Esophagus muscularis mucosa (tissue), 4 donors: ENCODE data around the gene TMOD3. TPM values are rescaled to one million over a fixed set of nuclear protein-coding genes. Genes with fewer than 3 reads are reported as not detected.

Experiments used
- DNase-seq: peaks from one replicate; pipeline ENCODE4 v3.0.0-alpha.2; 2017; ENCODE audit errors: extremely low spot score
- H3K27ac ChIP-seq, 4 donors: fragments of 200-600 bp; sonication (generic); replicated peaks in 1 of 4; 1 replicate in 3 of 4; 2 replicates in 1 of 4; pipeline ENCODE4 v1.5.1; 2016 to 2019; ENCODE audit warnings: mild to moderate bottlenecking in 1 of 4
- H3K27me3 ChIP-seq, 4 donors: fragments of 200-600 bp; sonication (generic); one replicate each; pipeline versions ENCODE4 v1.5.1 to v1.6.0; 2016 to 2019
- H3K36me3 ChIP-seq, 4 donors: fragments of 200-600 bp; sonication (generic); one replicate each; pipeline ENCODE4 v1.5.1; 2016 to 2019
- H3K4me1 ChIP-seq, 4 donors: fragments of 200-600 bp; sonication (generic); one replicate each; pipeline ENCODE4 v1.5.1; 2016 to 2019
- H3K4me3 ChIP-seq, 4 donors: fragments of 200-600 bp; sonication (generic); 1 replicate in 2 of 4; 2 replicates in 2 of 4; pipeline ENCODE4 v1.5.1; 2016 to 2019; ENCODE audit warnings: mild to moderate bottlenecking in 4 of 4, moderate library complexity in 1 of 4
- H3K9me3 ChIP-seq, 4 donors: fragments of 200-600 bp; sonication (generic); 1 replicate in 3 of 4; 2 replicates in 1 of 4; pipeline ENCODE4 v1.5.1; 2016 to 2019
- CTCF ChIP-seq, 3 experiments: fragments of 200-600 bp in 2 of 3; fragments of 450-650 bp in 1 of 3; sonication (generic) in 2 of 3; IDR thresholded peaks; one replicate each; pipeline ENCODE4 v1.5.1; 2017 to 2019; ENCODE audit warnings: antibody characterized with exemption in 3 of 3, mild to moderate bottlenecking in 2 of 3, moderate library complexity in 1 of 3
- EP300 ChIP-seq: sonication (generic); formaldehyde crosslinking; IDR thresholded peaks from one replicate; pipeline ENCODE4 v1.6.1; 2017; ENCODE audit warnings: antibody characterized with exemption
- POLR2A ChIP-seq: fragments of 450-650 bp; IDR thresholded peaks from one replicate; pipeline ENCODE4 v1.6.1; 2017; ENCODE audit warnings: antibody characterized with exemption, moderate library complexity, mild to moderate bottlenecking, low read depth
- POLR2AphosphoS5 ChIP-seq, 2 donors: sonication (generic); formaldehyde crosslinking; IDR thresholded peaks; one replicate each; pipeline ENCODE4 v1.6.1; 2017; ENCODE audit warnings: antibody characterized with exemption in 2 of 2
- WGBS: methylation state at CpG from one replicate; pipeline ENCODE4 v1.1.5; 2018; 5-methylcytosine and 5-hydroxymethylcytosine counted together
- intact Hi-C: fragments of 100-400 bp; cut with DNase I; formaldehyde crosslinking; loops from one replicate; pipeline ENCODE4 v1.15.1; 2023
- total RNA-seq, 4 donors: library from RNA; depleted of rRNA; stranded (reverse); fragments of >200 nt; gene quantifications; one replicate each; pipeline versions ENCODE4 v1.1.0 to v1.2.1, GENCODE V29; 2016

Gene TMOD3
- 10 to 100 TPM; 16.2 to 27.9 (median 24.7) TPM for total RNA-seq

DNA sequence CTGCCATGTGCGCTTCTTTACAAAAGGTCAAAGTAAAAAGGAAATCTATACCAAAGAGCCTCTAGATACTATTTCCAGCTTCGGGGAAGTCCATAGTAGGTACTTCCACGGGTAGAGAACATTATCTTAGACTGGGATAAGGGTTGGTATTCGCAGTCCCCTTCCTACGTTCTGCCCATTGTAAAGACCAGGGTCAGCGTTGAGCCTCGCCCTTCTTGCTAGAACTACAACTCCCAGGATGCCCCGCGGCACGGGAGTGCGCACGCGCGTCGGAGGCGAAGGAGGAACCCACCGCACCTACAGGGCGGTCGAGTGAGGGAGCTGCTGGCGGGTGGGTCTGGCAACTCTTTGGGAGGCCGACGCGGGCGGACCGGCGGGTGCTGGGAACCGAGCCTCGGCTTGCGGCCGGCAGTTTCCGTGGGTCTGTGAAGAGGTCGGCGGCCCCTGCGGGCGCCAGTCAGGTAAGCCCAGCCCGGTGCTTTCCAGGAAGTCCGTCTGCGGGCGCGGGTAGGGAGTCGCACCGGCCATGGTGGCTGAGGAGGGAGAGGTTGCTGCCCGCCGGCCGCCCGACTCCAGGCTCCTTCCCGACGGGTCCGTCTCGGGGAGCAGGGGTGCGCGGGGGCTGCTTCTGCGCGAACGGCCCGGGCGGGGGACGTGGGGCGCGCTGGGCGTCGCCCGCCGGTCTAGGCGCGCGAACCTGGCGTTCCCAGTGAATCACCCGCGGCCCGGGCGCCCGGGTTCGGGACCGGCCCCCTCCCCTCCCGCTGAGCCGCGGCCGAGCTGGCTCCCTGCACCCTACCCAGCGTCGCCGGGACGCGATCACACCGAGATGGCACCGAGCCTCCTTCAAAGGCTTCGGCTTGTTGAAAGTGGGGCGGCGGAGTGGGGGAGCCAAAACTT lies at the start of gene TMOD3:
TMOD3 (plus strand) TSS at position 278 of the 900 bp plus-strand sequence. CDS start 33,232 bp downstream, outside the sequence.
- WGBS = 6% methylated on average over 21 of the region's 89 CpGs
- Histone ChIP-seq H3K4me3 (peak within 1 kb of the TSS; percentile 87 to 97 (median 94)), H3K9me3 (no peaks in the 10 kb centered on the region), H3K36me3 (no peaks in the 10 kb centered on the region), H3K4me1 (peaks cover 14 to 47% (median 27%) of the 10 kb centered on the region in 4 donors), H3K27me3 (no peaks in the 10 kb centered on the region), H3K27ac (peak within 1 kb of the TSS; percentile 88 to 93 (median 92))
- intact Hi-C loops = loop anchor here (5.0 kb wide), 1 partner anchor 43 kb away; no protein-coding TSS in a partner anchor
- DNase-seq = peak; percentile 97
- TF ChIP-seq POLR2A (peak; percentile 68), POLR2AphosphoS5 (IDR thresholded peaks at IDR 0.05) (peak; percentile 97 to 98), EP300 (no peak), CTCF (IDR thresholded peaks at IDR 0.05) (peak in 1 of 3 experiments; percentile 16)

DNA sequence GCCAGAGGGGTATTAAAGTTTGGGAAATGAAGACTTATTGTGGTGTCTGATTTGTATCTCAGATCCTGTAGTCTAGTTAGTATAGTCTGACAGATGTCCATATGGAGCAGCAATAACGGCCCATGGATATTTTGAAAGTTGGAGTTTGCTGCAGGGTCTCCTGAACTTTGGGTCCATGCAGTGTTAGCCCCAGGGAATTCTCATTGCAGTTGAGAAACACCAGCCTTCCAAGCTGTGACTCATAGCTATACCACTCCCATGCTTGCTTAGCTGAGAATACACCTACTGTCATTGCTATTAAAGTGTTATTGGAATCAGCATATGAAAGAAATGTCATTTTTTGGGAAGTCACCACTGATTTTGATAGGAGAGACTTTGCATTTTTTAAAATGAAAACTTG lies 48.8 kb upstream of the TMOD3 start:
- Histone ChIP-seq H3K27ac (no peak overlapping the region), H3K27me3 (no peaks in the 10 kb centered on the region), H3K4me1 (peaks cover 0 to 9% (median 8%) of the 10 kb centered on the region in 4 donors), H3K36me3 (peaks cover 0 to 75% (median 24%) of the 10 kb centered on the region in 4 donors), H3K4me3 (no peak overlapping the region), H3K9me3 (no peaks in the 10 kb centered on the region)
- 100% methylated on average over 1 of the region's 1 CpG for whole genome bisulfite sequencing
- no peak for DNase-seq
- TF ChIP-seq POLR2AphosphoS5 (IDR thresholded peaks at IDR 0.05) = no peak
- TF ChIP-seq CTCF (IDR thresholded peaks at IDR 0.05) = no peak
- no peak for TF ChIP-seq POLR2A
- no peak for TF ChIP-seq EP300
- intact Hi-C loops = no loop called here

DNA sequence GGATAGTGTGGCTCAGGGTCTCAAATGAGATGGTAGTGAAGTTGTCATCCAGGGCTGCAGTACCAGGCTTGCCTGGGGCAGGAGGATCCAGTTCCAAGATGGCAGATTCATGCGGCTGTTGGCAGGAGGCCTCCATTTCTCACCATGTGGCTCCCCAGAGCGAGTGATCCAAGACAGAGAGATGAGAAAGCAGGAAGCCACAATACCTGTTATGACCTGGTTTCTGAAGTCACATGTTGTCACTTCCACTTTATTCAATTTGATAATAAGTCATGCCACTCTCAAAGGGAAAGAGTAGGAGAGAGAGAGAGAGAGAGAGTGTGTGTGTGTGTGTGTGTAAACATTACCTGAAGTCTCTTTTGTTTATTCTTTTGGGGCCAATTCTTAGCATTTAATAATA lies 47.9 kb upstream of the TMOD3 start:
- peaks cover 0 to 5% (median 4%) of the 10 kb centered on the region in 4 donors for H3K4me1 ChIP-seq
- H3K36me3 ChIP-seq = peaks cover 0 to 78% (median 29%) of the 10 kb centered on the region in 4 donors
- WGBS = 93% methylated on average over 2 of the region's 2 CpGs
- TF ChIP-seq POLR2A (no peak), EP300 (no peak), CTCF (IDR thresholded peaks at IDR 0.05) (no peak), POLR2AphosphoS5 (IDR thresholded peaks at IDR 0.05) (no peak)
- no peaks in the 10 kb centered on the region for H3K9me3 ChIP-seq
- no peak overlapping the region for H3K27ac ChIP-seq
- DNase-seq = no peak
- no peaks in the 10 kb centered on the region for H3K27me3 ChIP-seq
- no peak overlapping the region for H3K4me3 ChIP-seq
- intact Hi-C loops = no loop called here

DNA sequence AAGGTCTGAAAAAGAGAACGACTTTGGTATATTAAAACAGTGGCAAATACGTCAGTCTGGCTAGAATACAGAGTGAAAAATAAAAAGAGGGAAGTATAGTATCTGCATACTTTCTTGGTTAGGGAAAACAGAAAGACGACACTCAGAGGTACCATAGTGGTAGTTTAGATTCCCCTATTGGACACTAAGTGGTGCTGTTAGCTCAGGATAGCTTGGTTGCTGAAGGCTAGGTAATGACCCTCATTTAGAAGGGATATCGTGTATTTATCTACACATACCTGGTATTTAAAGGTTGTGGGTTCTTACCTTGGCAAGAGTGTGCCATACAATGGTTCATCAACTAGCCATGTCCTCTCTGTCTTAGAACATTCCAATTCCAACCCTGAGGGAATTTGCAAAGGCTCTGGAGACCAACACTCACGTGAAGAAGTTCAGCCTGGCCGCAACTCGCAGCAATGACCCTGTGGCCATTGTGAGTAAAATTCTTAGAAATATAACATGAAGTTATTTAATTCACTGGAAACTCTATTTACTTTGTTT lies 47.0 kb upstream of the TMOD3 start:
- H3K4me3 ChIP-seq = no peak overlapping the region
- 87% methylated on average over 7 of the region's 7 CpGs for WGBS
- H3K9me3 ChIP-seq = no peaks in the 10 kb centered on the region
- H3K4me1 ChIP-seq = no peaks in the 10 kb centered on the region
- peaks cover 0 to 85% (median 35%) of the 10 kb centered on the region in 4 donors for H3K36me3 ChIP-seq
- intact Hi-C loops = no loop called here
- no peak overlapping the region for H3K27ac ChIP-seq
- TF ChIP-seq CTCF (IDR thresholded peaks at IDR 0.05) (peak in 1 of 3 experiments; percentile 5), POLR2A (no peak)
- DNase-seq = no peak
- H3K27me3 ChIP-seq = no peaks in the 10 kb centered on the region
